Skin of body (tissue), 2 donors: ENCODE measurements around the gene SEMA6B. TPM values are rescaled to one million over a fixed set of nuclear protein-coding genes. Genes with fewer than 3 reads are reported as not detected.
A peak's percentile ranks its signal among the peaks of the same experiment; 100 is the strongest.
"Not testable (repeated sequence)": the region's sequence is repeated elsewhere in the genome, so short reads cannot be mapped to it uniquely, and the experiment has no call there.

Experiments
- DNase-seq: peaks from one replicate; lab custom pipeline; 2025; lab: John Stamatoyannopoulos, UW
- total RNA-seq: library from RNA; depleted of rRNA; stranded (reverse); fragments of >200 nt; gene quantifications from one replicate; pipeline ENCODE4 v1.2.3, GENCODE V29; 2014

The SEMA6B gene
- total RNA-seq, 1 donor from 2014 or later: 5.0 TPM

DNA sequence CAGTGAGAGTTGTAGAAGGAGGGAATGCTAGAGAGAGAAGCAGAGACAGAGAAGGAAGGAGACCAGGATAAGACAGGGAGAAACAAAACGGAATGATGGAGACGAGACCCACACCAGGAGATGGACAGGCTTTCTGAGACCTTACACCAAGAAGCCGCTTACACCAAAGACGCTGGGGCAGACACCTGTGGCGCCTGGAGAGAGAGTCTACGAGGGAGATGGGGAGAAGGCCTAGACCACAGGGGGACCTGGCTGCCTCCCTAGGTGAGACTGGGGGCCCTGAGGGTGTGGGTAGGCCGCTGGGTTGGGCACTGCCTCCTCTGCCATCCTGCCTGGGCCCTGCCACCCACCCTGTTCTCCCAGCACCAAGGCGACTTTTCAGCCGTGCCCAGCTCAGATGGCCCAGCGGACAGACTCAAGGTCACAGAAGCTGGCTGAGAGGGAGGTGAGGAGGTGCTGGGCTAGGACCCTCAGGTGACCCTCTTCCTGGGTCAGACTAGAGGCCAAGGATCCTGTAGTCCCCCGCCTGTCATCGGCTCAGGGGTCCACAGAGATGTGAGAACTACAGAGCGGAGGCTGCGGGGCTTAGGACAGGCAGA is 29.5 kb downstream of the SEMA6B start:
- no peak for DNase-seq

DNA sequence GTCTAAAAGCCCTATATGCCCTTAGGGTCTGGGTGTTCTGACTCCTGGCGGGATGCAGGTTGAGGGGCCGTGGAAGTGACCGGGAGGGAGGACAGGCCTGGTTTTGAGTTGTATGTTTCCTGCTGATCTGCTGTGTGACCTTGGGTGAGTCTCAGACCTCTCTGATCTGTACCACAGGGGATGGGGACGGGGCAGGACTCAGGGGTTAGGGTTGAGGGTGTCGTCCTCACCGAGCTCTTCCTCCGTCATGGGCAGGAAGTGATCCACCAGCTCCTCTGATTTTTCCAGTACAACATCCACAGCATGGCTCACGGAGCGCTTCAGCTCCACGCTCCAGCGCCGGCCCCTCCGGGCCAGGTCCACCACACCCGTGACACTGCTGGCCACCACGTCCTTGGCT is 30.6 kb downstream of the SEMA6B start:
- no peak for DNase-seq

DNA sequence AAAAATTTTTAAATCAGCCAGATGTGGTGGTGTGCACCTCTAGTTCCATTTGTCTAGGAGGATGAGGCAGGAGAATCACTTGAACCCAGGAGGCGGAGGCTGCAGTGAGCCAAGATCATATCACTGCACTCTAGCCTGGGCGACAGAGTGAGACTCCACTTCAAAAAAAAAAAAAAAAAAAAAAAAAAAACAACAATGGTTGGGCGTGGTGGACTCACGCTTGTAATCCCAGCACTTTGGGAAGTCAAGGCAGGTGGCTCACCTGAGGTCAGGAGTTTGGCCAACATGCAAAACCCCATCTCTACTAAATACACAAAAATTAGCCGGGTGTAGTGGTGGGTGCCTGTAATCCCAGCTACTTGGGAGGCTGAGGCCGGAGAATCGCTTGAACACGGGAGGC is 32.1 kb downstream of the SEMA6B start:
- not testable (repeated sequence) for DNase-seq

DNA sequence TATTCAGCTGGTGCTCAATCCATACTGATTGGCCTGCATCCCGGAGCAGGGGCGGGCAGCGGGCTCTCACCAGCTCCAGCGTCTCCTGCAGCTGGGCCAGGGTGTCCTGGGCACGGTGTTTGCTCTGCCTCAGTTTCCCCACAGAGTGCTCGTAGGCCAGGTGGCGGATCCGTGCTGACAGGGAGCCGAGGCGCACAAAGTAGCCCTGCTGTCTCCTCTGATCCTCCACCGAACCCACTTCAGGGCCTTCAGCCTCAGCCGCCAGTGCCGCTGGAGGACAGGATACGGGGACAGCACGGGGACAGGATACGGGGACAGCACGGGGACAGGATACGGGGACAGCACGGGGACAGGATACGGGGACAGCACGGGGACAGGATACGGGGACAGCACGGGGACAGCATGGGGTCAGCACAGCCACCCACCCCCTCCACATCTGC is 33.9 kb downstream of the SEMA6B start:
- no peak for DNase-seq

DNA sequence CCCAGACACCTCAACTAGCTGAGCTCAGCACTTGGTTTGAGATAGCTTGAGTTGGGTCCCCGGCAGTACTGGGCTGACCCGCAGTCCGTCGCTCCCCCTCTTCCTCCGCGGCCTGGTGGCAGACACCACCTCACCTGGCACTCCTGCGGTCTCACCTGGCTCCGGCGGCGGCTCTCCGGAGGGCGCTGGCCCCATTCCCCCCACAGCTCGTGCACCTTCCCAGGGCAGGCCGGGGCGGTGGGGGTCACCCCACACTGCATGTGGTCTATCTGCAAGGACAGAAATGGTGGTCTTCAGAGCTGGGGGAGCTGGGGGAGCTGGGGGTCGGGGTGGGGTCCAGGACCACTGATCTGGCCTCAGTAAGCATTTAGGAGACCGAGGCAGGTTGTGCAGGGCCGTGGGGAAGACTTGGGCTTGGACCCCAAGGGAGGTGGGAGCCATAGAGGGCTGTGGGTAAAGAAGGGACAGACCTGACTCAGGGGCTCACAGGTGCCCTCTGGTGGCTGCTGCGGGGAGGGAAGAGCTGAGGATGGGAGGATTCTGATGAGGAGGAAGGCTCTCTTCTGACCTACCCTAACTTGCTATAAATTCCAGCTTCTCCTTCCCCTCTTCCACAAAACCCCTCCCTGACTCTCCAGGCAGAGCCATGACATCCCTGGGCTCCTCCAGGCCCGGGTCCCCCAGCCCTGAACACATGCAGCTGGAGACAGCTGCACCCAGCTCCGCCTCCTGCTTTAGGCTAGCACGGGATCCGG is 34.5 kb downstream of the SEMA6B start:
- DNase-seq: no peak

DNA sequence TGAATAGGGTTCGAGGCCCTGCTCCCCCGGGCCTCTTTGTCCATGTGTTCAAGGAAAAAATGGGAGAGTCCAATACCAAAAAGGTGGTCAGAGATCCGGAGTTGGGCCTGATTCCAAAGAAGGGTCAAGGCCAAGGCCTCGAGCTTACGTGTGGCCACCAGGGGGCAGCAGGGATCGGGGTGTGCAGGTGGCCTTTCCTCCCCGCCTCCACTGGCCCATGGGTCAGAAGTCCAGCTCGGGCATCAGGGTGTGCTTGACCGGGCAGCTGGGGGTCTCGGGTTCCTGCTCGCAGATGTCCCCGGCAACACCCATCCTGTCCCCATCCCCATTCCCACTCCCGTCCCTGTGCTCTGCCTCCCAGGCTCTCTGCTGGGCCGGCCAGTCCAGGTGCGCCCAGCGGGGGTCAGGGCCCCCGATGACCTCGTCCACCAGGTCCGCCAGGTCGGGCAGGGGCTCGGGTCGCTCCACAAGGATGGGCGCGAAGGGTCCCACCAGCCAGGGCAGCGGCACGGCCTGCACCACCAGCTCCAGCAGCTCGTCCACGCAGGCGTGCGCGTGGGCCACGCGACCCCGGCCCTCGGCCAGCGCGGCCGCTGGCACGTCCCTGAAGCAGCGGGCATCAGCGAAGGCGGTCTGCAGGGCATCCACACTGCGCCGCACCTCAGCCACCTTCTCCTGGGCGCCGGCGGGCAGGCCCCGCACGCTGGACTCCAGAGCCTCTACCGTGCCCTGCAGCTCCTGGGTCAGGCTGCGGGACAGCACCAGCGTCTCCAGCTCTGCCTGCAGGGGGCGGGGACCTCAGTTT is 36.0 kb downstream of the SEMA6B start:
- DNase-seq: no peak

DNA sequence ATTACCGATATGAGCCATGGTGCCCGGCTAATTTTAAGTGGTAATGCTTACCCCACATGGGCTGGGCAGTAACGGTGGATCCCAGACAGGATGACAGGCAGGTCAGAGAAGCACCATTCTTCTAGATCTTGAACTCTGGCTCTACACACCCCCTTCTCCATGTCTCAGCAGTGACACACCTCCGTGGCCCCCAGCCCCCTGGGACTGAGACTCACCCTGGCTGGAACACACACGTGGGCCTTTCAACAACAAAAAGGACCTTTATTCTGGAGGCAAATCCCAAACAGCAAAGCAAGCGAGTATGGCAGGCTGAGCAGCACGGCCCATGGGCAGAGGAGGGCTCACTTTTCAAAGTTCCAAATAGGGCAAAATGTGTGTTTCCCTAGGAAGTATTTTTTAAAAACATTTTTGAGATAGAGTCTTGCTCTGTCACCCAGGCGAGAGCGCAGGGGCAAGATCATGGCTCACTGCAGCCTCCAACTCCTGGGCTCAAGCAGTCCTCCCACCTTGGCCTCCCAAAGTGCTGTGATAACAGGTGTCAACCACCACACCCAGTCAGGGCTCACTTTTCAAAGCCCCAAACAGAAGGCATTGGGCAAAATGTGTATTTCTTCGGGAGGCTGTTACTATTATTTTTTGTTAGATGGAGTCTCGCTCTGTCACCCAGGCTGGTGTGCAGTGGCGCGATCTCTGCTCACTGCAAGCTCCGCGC is 37.0 kb downstream of the SEMA6B start:
- DNase-seq: no peak

DNA sequence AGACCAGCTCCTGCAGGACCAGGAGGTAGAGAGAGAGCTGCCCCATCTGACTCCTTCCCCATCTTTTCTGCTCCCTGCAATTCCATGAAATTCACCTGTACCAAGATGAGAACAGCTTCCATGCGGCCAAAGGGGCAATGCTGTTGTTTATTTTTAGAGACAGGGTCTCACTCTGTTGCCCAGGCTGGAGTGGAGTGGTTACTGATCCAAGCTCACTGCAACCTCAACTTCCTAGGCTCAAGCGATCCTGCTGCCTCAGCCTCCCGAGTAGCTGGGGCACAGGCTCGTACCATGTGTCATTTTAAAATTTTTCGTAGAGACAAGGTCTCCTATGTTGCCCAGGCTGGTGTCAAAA is 37.6 kb downstream of the SEMA6B start:
- no peak for DNase-seq

DNA sequence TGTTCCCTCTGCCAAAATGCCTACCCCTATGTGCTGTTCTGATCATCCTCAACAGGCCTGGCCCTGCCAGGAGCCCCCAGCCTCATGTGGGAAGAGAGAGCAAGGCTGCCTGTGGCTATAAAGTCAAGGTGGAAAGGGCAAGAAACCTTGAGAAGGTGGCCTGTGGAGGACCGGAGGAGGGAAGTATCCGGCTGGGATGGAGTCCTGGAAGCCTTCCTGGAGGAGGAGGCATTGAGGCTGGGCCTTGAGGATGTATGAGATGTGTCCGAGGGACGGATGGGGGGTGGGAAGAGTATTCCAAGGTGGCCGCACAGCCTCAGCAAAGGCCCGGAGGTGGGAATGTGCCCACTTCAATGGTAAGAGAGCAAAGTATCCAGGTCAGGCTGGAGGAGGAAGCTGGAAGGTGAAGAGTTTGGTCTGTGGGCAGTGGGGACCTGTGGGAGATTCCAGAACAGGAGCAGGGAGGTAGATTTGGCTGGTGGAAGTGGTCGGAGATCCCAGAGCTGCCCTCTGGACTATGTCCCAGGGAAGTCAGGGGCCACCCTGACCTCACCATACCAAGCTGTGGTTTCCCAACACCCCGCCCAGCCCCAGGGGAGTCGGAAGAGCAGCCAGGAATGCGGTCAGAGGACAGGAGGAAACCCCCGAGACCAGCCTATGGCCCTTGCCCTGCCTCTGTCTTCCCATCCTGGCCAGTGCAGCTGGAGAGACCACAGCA is 38.2 kb downstream of the SEMA6B start:
- no peak for DNase-seq

DNA sequence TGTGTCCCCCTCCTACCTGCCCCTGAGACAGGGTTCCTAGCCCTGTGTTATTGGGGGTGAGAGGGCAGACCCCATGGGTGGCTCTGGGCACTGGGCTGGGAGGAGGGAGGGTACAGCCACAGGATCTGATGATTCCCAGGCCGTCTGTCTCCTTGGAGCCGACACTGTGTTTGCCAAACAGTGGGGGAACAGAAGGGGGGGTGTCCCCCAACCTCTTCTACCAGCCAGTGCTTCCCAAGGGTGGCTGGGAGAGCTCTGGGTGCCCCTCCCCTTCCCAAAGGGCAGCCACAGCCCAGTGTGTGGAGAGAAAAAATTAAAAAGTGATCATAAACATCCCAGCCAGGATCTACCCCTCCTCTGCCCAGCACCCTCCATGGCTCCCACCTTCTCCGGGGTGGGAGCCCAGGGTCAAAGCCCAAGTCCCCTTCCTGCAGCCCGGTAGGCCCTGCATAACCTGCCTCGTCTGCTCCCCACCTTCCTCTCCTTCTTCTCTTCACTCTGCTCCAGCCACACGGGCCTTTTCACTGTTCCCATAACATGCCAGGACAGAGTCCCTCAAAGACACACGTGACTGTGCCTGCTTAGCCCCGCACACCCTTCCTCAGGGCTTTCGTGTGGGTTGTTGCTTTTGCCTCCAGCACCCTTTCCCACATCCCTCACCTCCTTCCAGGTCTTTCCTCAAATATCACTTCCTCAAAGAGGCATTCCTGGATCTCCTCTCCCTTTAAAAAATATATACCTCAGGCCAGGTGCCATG is 39.8 kb downstream of the SEMA6B start:
- no peak for DNase-seq

DNA sequence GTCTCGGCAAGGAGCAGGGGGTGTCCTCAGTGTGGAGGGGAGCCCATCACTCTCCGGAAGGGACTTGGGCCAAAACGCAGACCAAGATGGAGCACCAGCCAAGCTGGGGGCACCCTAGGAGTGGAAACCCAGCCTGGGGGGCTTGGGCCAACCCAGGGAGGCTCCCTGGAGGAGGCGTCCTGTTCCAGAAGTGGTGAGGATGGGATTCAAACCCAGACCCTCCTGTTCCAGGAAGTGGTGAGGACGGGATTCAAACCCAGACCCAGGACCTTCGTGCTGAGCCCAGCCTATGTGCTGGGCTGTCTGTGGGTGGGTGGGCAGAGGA is 40.4 kb downstream of the SEMA6B start:
- DNase-seq: no peak

DNA sequence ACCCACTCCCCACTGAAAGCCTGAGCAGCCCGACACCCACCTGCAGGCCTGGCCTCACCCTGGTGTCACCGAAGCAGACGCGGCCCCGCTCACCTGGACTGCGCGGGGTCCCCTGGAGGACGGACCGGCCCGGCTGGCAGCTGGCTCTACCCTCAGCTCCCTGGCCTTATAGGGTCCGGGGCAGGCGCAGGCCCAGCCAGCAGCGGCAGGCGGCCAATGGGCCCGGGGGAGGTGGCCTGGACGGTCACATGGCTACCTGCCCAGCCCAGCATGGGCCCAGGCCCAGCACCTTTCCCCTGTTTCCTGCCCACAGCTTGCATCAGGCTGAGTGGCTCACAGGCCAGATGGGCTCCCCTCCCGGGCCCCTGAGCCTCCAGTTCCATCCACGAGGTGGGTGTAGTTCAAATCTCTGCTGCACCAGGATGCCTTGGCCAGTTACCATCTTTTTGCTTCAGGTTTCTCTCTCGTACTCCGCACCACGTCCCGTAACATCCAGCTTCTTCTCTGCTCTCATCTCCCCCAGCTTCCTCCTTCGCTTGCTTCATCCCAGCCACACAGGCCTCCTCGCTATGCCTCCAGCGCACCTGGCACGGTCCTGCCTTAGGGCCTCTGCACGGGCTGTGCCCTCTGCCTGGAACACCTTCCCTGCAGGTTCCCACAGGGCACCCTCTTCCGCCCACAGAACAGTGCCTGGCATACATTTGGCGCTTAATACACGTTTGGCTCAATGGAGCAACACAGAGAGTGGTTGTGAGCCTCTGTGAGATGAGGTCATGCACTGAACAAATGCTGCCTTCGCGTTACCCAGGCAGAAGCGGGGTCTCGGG is 40.9 kb downstream of the SEMA6B start, which contains the start of gene PLIN4:
TSS of gene PLIN4 (minus strand) at position 142 of the 827 bp plus-strand sequence. CDS start 214 bp downstream, outside the sequence.
- peak; percentile 3 for DNase-seq

DNA sequence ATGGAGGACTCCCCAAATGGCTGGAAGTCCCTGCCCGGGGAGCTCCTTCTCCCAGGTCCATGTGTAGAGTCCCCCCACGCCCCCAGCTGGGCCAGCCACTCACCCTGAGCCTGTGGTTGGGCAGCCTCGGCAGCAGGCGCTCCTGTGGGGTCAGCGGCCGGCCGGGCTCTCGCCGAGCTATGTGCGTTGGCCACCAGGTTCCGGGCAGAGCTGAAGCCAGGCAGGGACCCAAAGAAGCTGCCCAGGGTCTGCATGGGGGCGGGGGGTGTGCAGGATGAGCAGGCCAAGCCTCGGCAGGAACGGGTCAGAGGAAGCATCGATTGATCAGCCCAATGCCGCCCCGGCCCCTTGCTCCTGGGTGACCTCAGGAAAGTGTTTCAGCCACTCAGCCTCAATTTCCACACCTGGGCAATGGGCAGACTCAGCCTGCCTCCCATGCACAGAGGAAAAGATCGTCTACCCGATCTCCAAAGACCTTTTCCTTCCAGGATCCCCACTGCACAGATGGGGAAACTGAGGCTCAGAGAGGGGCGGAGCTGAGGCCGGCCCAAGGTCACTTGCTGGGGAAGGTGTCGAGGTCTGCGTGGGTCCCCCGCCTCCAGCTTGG is 41.9 kb downstream of the SEMA6B start:
- DNase-seq: no peak

DNA sequence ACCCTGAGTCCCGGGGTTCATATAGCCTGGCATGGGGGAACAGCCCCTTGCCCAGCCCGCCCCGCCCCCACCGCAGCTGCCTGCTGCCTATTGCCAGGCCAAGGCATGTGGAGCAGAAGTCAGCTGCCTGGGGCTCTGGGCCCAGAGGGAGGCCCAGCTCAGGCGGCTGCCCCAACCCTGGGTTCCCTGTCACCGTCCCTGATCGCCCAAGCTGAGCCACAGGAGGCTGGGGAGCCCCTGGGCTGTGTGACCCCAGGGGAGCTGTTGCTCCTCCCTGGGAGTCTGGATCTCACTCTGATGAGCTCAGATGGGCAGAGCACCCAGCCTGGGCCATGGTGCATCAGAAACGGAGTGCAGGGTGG is 42.6 kb downstream of the SEMA6B start:
- no peak for DNase-seq

DNA sequence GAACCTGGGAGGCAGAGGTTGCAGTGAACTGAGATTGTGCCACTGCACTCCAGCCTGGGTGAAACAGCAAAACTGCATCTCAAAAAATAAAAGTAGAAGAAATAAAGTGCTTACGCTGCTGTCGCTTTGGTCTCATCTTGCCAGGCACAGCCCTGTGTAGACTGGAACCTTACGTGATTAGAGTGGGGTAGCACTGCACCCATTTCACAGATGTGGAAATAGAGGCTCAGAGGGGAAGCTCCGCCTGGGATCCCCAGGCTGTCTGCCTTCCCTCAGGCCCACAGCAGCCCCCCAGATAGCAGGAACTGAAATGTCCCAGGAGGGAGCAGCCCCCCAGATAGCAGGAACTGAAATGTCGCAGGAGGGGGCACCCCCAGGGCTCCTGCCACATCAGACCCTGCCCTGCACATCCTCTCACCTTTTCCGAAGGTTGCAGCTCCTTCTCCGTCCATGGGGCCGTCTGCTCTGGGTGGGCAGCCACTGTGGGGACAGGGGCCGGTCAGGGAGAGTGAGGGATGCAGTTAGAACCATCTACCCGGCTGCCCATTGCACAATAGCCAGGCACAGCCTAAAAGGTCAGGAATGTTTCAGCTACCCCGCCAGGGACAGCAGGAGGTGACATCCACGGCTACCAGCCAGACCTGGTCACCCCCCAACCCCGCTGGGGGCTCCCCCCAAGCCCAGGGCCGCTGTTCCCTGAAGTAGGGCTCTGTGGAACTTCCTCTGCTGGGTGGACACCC is 43.1 kb downstream of the SEMA6B start:
- no peak for DNase-seq

DNA sequence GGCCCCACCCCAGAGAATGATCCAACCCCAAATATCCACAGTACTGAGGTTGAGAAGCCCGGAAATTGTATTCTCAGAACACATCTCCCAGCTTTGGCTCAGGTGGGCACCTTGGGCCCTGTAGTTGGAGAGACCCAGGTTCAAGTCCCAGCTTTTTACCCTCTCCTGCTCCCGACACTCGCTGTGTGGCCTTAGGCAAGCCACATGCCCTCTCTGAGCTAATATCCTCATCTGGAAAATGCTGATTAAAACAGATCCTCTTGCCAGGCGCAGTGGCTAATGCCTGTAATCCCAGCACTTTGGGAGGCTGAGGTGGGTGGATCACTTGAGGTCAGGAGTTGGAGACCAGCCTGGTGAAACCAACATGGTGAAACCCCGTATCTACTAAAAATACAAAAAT is 43.8 kb downstream of the SEMA6B start:
- DNase-seq: no peak

DNA sequence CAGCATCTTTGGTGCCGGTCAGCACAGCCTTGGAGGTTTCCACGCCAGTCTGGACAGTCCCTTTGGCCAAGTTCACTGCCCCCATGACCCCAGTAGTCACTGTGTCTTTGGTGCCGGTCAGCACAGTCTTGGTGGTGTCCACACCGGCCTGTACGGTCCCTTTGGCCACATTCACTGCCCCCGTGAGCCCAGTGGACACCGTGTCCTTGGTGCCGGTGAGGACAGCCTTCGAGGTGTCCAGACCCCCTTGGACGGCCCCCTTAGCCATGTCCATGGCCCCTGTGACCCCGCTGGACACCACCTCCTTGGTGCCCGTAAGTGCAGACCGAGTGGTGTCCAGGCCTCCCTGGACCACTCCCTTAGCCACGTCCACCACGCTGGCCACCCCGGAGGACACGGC is 46.2 kb downstream of the SEMA6B start:
- no peak for DNase-seq

DNA sequence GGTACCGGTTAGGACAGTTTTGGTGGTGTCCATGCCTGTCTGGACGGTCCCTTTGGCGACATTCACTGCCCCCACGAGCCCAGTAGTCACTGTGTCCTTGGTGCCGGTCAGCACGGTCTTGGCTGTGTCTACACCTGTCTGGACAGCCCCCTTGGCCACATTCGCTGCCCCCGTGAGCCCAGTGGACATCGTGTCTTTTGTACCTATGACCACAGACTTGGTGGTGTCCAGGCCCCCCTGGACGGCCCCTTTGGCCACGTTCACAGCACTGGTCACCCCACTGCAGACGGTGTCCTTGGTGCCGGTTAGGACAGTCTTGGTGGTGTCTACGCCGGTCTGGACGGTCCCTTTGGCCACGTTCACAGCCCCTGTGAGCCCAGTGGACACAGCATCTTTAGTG is 47.4 kb downstream of the SEMA6B start:
- DNase-seq: no peak
